OCI-LY7 (cell line): ENCODE data around the gene NOD2. TPM values are rescaled to one million over a fixed set of nuclear protein-coding genes. Genes with fewer than 3 reads are reported as not detected.

ENCODE experiments used
- BruUV-seq: library from RNA; stranded (reverse); fragments of 400-500 nt; replicated peaks from 2 replicates; lab custom pipeline; 2021; lab: Mats Ljungman, UMichigan
- CTCF ChIA-PET: fragments of 300-600 bp; sonication (Branson Sonifier 250); formaldehyde crosslinking; loops from one replicate; lab custom pipeline; 2022; ENCODE audit warnings: antibody characterized with exemption; ENCODE audit not compliant: unreplicated experiment; lab: Charles Lee
- POLR2A ChIA-PET: fragments of 300-600 bp; sonication (Branson Sonifier 250); formaldehyde crosslinking; loops from one replicate; lab custom pipeline; 2022; ENCODE audit warnings: antibody characterized with exemption; lab: Charles Lee
- DNase-seq: peaks from one replicate; pipeline ENCODE4 v3.0.0-alpha.2; 2015; ENCODE audit warnings: low spot score
- H2AFZ ChIP-seq: fragments of 200-600 bp; sonication (generic), shearing (Covaris generic); 2 replicates; pipeline ENCODE4 v1.6.1; 2014; ENCODE audit warnings: mild to moderate bottlenecking, antibody characterized with exemption, low read length, moderate library complexity
- H3K27ac ChIP-seq: fragments of 200-600 bp; sonication (generic); 2 replicates; pipeline ENCODE4 v1.5.1; 2014; ENCODE audit warnings: mixed run types, low read depth, mild to moderate bottlenecking, moderate library complexity, low read length, inconsistent platforms; ENCODE audit not compliant: poor library complexity, severe bottlenecking
- H3K36me3 ChIP-seq: fragments of 200-600 bp; sonication (generic); 2 replicates; pipeline ENCODE4 v1.6.1; 2014; ENCODE audit warnings: mild to moderate bottlenecking, antibody characterized with exemption, low read length, moderate library complexity, mixed read lengths; ENCODE audit not compliant: insufficient read depth
- H3K4me1 ChIP-seq: fragments of 200-600 bp; sonication (generic); 2 replicates; pipeline ENCODE4 v1.5.1; 2014; ENCODE audit warnings: mild to moderate bottlenecking, low read length; ENCODE audit not compliant: insufficient read depth, poor library complexity, severe bottlenecking
- H3K4me2 ChIP-seq: fragments of 200-600 bp; sonication (generic); 2 replicates; pipeline ENCODE4 v1.6.1; 2014; ENCODE audit warnings: mild to moderate bottlenecking, low read length
- H3K4me3 ChIP-seq: fragments of 200-600 bp; sonication (generic); 2 replicates; pipeline ENCODE4 v1.5.1; 2014; ENCODE audit warnings: mild to moderate bottlenecking, low read depth, low read length; ENCODE audit not compliant: poor library complexity, severe bottlenecking
- H3K79me2 ChIP-seq: fragments of 200-600 bp; sonication (generic); 2 replicates; pipeline ENCODE4 v1.6.1; 2016; ENCODE audit warnings: low read depth, mild to moderate bottlenecking, low read length, moderate library complexity, mixed read lengths; ENCODE audit not compliant: insufficient read depth
- H3K9me2 ChIP-seq: fragments of 200-600 bp; sonication (generic); 2 replicates; pipeline ENCODE4 v1.6.1; 2016; ENCODE audit warnings: mild to moderate bottlenecking, low read length, mixed read lengths; ENCODE audit not compliant: insufficient read depth
- H3K9me3 ChIP-seq: fragments of 200-600 bp; sonication (generic); 2 replicates; pipeline ENCODE4 v1.6.1; 2014; ENCODE audit warnings: mild to moderate bottlenecking, mixed run types, low read length, mixed read lengths
- H4K20me1 ChIP-seq: fragments of 200-600 bp; sonication (generic); 2 replicates; pipeline ENCODE4 v1.6.1; 2014; ENCODE audit warnings: mild to moderate bottlenecking, antibody characterized with exemption, low read length, moderate library complexity, mixed read lengths; ENCODE audit not compliant: insufficient read depth
- EZH2phosphoT487 ChIP-seq: fragments of 200-600 bp; sonication (generic); IDR thresholded peaks from 2 replicates; pipeline ENCODE4 v1.6.1; 2018; ENCODE audit warnings: low read depth, borderline replicate concordance, mild to moderate bottlenecking, mixed run types, antibody characterized with exemption, low read length, moderate library complexity, mixed read lengths
- intact Hi-C: fragments of 100-400 bp; cut with micrococcal nuclease; formaldehyde crosslinking; loops from one replicate; pipeline ENCODE4 v1.10.0; 2022; ENCODE audit not compliant: unreplicated experiment
- total RNA-seq, 2 experiments: library from RNA; depleted of rRNA in 1 of 2; stranded (reverse); fragments of >200 nt in 1 of 2; shearing (Covaris generic) in 1 of 2; gene quantifications; 2 replicates each; pipeline ENCODE4 v1.2.3, GENCODE V29; 2014 to 2022
- TF ChIP-seq, protein P1 (sequence below): fragments of 200-600 bp; sonication (generic); conservative IDR thresholded peaks from 2 replicates; pipeline ENCODE4 v1.5.1; 2014; ENCODE audit warnings: mild to moderate bottlenecking, antibody characterized with exemption, low read length, moderate library complexity, mixed read lengths

NOD2 gene
- total RNA-seq, 2 experiments from 2014 or later = not detected

DNA sequence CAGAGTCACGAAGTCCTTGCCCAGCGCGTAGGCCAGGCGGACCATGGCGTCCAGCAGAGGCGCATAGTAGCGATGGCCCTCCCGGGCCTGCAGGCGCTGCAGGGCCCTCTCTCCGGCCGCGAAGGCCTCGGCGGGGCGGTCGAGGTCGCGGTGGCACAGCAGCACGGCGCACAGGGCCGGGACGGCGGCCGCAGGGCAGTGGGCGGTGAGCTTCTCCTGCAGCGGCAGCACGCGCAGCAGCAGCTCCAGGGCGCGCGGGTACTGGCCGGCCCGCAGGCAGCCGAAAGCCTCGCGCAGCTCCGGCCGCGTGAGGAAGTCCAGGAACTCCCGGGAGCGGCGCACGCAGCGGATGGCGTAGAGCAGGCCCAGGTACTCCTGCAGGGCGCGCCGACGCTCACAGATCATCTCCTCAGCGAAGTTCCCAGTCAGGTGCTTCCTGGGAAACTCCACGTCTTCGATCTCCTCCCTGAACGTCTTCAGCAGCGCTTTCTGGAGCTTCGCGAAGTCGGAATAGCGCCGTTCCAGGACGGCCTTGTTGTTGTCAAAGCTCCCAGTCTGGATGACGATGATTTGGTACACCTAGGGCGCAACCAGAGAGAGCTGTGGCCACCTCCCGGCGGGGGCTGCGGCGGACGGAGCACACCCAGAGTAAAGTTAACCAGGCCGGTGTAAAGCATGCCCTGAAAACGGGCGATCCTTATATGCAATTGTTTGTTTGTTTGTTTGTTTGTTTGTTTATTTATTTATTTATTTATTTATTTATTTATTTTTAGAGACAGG is 19.7 kb upstream of the NOD2 start:
- Histone ChIP-seq H3K9me3 (peaks cover 6% of the 10 kb centered on the region; the same call in 1 of the 2 replicates), H3K27ac (no peak overlapping the region), H2AFZ (no peak overlapping the region), H3K79me2 (no peaks in the 10 kb centered on the region), H3K9me2 (no peaks in the 10 kb centered on the region), H4K20me1 (no peaks in the 10 kb centered on the region), H3K4me3 (no peak overlapping the region), H3K4me2 (no peak overlapping the region), H3K4me1 (no peaks in the 10 kb centered on the region), H3K36me3 (no peaks in the 10 kb centered on the region)
- no peak for DNase-seq
- no TSS peak for BruUV-seq
- CTCF ChIA-PET = no interaction called here
- TF ChIP-seq, protein P1, sequence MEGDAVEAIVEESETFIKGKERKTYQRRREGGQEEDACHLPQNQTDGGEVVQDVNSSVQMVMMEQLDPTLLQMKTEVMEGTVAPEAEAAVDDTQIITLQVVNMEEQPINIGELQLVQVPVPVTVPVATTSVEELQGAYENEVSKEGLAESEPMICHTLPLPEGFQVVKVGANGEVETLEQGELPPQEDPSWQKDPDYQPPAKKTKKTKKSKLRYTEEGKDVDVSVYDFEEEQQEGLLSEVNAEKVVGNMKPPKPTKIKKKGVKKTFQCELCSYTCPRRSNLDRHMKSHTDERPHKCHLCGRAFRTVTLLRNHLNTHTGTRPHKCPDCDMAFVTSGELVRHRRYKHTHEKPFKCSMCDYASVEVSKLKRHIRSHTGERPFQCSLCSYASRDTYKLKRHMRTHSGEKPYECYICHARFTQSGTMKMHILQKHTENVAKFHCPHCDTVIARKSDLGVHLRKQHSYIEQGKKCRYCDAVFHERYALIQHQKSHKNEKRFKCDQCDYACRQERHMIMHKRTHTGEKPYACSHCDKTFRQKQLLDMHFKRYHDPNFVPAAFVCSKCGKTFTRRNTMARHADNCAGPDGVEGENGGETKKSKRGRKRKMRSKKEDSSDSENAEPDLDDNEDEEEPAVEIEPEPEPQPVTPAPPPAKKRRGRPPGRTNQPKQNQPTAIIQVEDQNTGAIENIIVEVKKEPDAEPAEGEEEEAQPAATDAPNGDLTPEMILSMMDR = no peak
- TF ChIP-seq EZH2phosphoT487 = no peak
- intact Hi-C loops = loop anchor here (5.0 kb wide), 1 partner anchor 74 kb away; no protein-coding TSS in a partner anchor
- POLR2A ChIA-PET = no interaction called here

DNA sequence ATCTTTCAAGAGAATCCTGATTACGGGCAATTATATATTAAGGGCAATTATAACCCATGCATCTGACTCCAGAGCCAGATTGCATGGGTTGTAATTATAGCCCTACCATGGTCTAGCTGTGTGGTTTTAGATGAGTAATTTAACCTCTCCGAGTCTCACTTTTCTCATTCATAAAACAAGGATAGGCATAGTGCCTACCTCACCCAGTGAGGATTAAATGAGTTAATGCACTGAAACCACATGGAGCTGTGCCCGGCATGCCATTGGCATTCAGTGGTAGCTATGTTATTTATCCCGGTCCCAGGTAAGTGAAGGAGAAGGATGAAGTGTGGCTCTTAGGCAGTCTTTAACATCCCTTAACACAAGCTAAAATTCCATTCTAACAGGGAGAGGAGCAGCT is 18.6 kb upstream of the NOD2 start:
- Histone ChIP-seq H4K20me1 (no peaks in the 10 kb centered on the region), H3K9me2 (no peaks in the 10 kb centered on the region), H3K27ac (no peak overlapping the region), H3K36me3 (no peaks in the 10 kb centered on the region), H3K9me3 (peaks cover 6% of the 10 kb centered on the region; the same call in 1 of the 2 replicates), H3K4me3 (no peak overlapping the region), H3K4me1 (no peaks in the 10 kb centered on the region), H3K4me2 (no peak overlapping the region), H2AFZ (no peak overlapping the region), H3K79me2 (no peaks in the 10 kb centered on the region)
- intact Hi-C loops = loop anchor here (5.0 kb wide), 1 partner anchor 72 kb away; no protein-coding TSS in a partner anchor
- CTCF ChIA-PET = no interaction called here
- no TSS peak for BruUV-seq
- POLR2A ChIA-PET = interaction anchor here (0.6 kb wide), 1 partner anchor 306 kb away, joined by 3 read pairs; the partner anchor contains the start of gene BRD7
- TF ChIP-seq EZH2phosphoT487 = no peak
- TF ChIP-seq, protein P1 = no peak
- no peak for DNase-seq
